Liver (tissue), 9 donors: ENCODE measurements around the gene CORO2A. TPM values are rescaled to one million over a fixed set of nuclear protein-coding genes. Genes with fewer than 3 reads are reported as not detected.

ENCODE experiments used
- DNase-seq: peaks from one replicate; pipeline ENCODE4 v3.0.0-alpha.2; 2017; ENCODE audit warnings: low spot score
- H3K27ac ChIP-seq, 2 donors: one replicate each; pipeline ENCODE4 v1.7.0; 2013; ENCODE audit warnings: inconsistent platforms in 2 of 2, low read length in 2 of 2, control low read depth in 1 of 2, low read depth in 1 of 2, mild to moderate bottlenecking in 1 of 2
- H3K27me3 ChIP-seq, 4 donors: one replicate each; pipeline versions ENCODE4 v1.6.1 to v1.7.0; 2013; ENCODE audit warnings: low read length in 3 of 4, inconsistent platforms in 1 of 4, mild to moderate bottlenecking in 1 of 4, moderate library complexity in 1 of 4; ENCODE audit not compliant: control insufficient read depth in 4 of 4, insufficient read depth in 4 of 4
- H3K36me3 ChIP-seq, 4 donors: one replicate each; pipeline versions ENCODE4 v1.6.1 to v1.7.0; 2013; ENCODE audit warnings: low read length in 3 of 4, mild to moderate bottlenecking in 3 of 4, low read depth in 1 of 4, moderate library complexity in 1 of 4; ENCODE audit not compliant: control insufficient read depth in 4 of 4, insufficient read depth in 3 of 4
- H3K4me1 ChIP-seq, 4 donors: one replicate each; pipeline versions ENCODE4 v1.6.1 to v1.7.0; 2013; ENCODE audit warnings: low read length in 3 of 4, mild to moderate bottlenecking in 3 of 4, moderate library complexity in 1 of 4; ENCODE audit not compliant: control insufficient read depth in 4 of 4, insufficient read depth in 4 of 4
- H3K4me3 ChIP-seq, 3 donors: one replicate each; pipeline versions ENCODE4 v1.6.1 to v1.7.0; 2013; ENCODE audit warnings: low read length in 3 of 3, control low read depth in 1 of 3, low read depth in 1 of 3, mild to moderate bottlenecking in 1 of 3
- H3K9ac ChIP-seq, 2 donors: one replicate each; pipeline ENCODE4 v1.7.0; 2013; ENCODE audit warnings: low read length in 2 of 2, mild to moderate bottlenecking in 2 of 2, moderate library complexity in 2 of 2, control low read depth in 1 of 2, low read depth in 1 of 2
- H3K9me3 ChIP-seq, 4 donors: one replicate each; pipeline versions ENCODE4 v1.6.1 to v1.7.0; 2013; ENCODE audit warnings: low read length in 3 of 4; ENCODE audit not compliant: control insufficient read depth in 4 of 4
- EGR1 ChIP-seq, 2 donors: IDR thresholded peaks; 2 replicates each; pipeline ENCODE4 v1.6.1; 2016 to 2018; ENCODE audit warnings: antibody characterized with exemption in 2 of 2, low read depth in 2 of 2
- FOXA1 ChIP-seq: IDR thresholded peaks from 2 replicates; pipeline ENCODE4 v1.6.1; 2016; ENCODE audit warnings: antibody characterized with exemption
- FOXA2 ChIP-seq: IDR thresholded peaks from 2 replicates; pipeline ENCODE4 v1.6.1; 2016; ENCODE audit warnings: antibody characterized with exemption
- GABPA ChIP-seq, 2 donors: IDR thresholded peaks in 1 of 2; conservative IDR thresholded peaks in 1 of 2; 2 replicates each; pipeline ENCODE4 v1.6.1; 2016; ENCODE audit warnings: antibody characterized with exemption in 2 of 2, mild to moderate bottlenecking in 1 of 2, moderate library complexity in 1 of 2
- HNF4A ChIP-seq, 2 donors: conservative IDR thresholded peaks; 2 replicates each; pipeline ENCODE4 v1.6.1; 2016; ENCODE audit warnings: antibody characterized with exemption in 2 of 2, mild to moderate bottlenecking in 2 of 2
- HNF4G ChIP-seq: IDR thresholded peaks from 2 replicates; pipeline ENCODE4 v1.6.1; 2016; ENCODE audit warnings: antibody characterized with exemption
- JUND ChIP-seq, 2 donors: IDR thresholded peaks; 2 replicates each; pipeline ENCODE4 v1.6.1; 2016; ENCODE audit warnings: antibody characterized with exemption in 2 of 2
- MAX ChIP-seq: IDR thresholded peaks from 2 replicates; pipeline ENCODE4 v1.6.1; 2016; ENCODE audit warnings: antibody characterized with exemption
- NR2F2 ChIP-seq: IDR thresholded peaks from 2 replicates; pipeline ENCODE4 v1.6.1; 2016; ENCODE audit warnings: antibody characterized with exemption
- RAD21 ChIP-seq, 2 donors: IDR thresholded peaks; 2 replicates each; pipeline ENCODE4 v1.6.1; 2016; ENCODE audit warnings: antibody characterized with exemption in 2 of 2, mild to moderate bottlenecking in 2 of 2
- RXRA ChIP-seq, 2 donors: IDR thresholded peaks; 2 replicates each; pipeline ENCODE4 v1.6.1; 2017 to 2018; ENCODE audit warnings: antibody characterized with exemption in 2 of 2, mild to moderate bottlenecking in 1 of 2
- SP1 ChIP-seq: IDR thresholded peaks from 2 replicates; pipeline ENCODE4 v1.6.1; 2018; ENCODE audit warnings: antibody characterized with exemption, mild to moderate bottlenecking
- TAF1 ChIP-seq: conservative IDR thresholded peaks from 2 replicates; pipeline ENCODE4 v1.6.1; 2016; ENCODE audit warnings: antibody characterized with exemption, mild to moderate bottlenecking
- YY1 ChIP-seq: IDR thresholded peaks from 2 replicates; pipeline ENCODE4 v1.6.1; 2016; ENCODE audit warnings: antibody characterized with exemption, mild to moderate bottlenecking
- whole genome bisulfite sequencing: extraction: QIAGEN DNeasy Blood & Tissue Kit; methylation state at CpG from one replicate; pipeline ENCODE4 v1.1.7; 2013; 5-methylcytosine and 5-hydroxymethylcytosine counted together
- polyA plus RNA-seq, 2 donors: library from polyadenylated mRNA; stranded (reverse) in 1 of 2; unstranded in 1 of 2; fragments of 200-250 nt in 1 of 2; fragments of >200 nt in 1 of 2; fragmentation: Nextera tagmentation in 1 of 2; extraction: Ambion mirVana in 1 of 2; gene quantifications; one replicate each; pipeline versions ENCODE4 v1.2.1 to v1.2.3, GENCODE V29; 2013 to 2015
- total RNA-seq, 2 donors: library from RNA; depleted of rRNA; stranded (reverse); fragments of >200 nt; gene quantifications; one replicate each; pipeline ENCODE4 v1.2.3, GENCODE V29; 2014
- TF ChIP-seq, protein P1 (sequence below): IDR thresholded peaks from 2 replicates; pipeline ENCODE4 v1.6.1; 2016; ENCODE audit warnings: antibody characterized with exemption
- TF ChIP-seq, protein P2 (sequence below): fragments of 150-350 bp; IDR thresholded peaks from 2 replicates; pipeline ENCODE4 v1.5.1; 2017; ENCODE audit warnings: improper control_type of control experiment, low read depth, low read length; ENCODE audit not compliant: missing input control
- TF ChIP-seq, protein P3 (sequence below): IDR thresholded peaks from 2 replicates; pipeline ENCODE4 v1.6.1; 2016; ENCODE audit warnings: antibody characterized with exemption, mild to moderate bottlenecking
- donor health status: healthy.
- donor health status: healthy.
- donor health status: healthy.
- donor health status: healthy.
- donor health status: healthy.

The CORO2A gene
- total and polyA plus RNA-seq, 4 donors: 1.2 to 2.8 (median 1.4) TPM

GRCh38 chr9:98094316-98094715 is 98.1 kb downstream of the CORO2A start:
- peaks cover 0 to 5% (median 2%) of the 10 kb centered on the region in 4 donors for H3K4me1 ChIP-seq
- no peak for TF ChIP-seq MAX
- TF ChIP-seq, protein P1, sequence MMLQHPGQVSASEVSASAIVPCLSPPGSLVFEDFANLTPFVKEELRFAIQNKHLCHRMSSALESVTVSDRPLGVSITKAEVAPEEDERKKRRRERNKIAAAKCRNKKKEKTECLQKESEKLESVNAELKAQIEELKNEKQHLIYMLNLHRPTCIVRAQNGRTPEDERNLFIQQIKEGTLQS: no peak
- no peak for TF ChIP-seq HNF4A (conservative IDR thresholded peaks at IDR 0.05)
- no peak for TF ChIP-seq YY1
- no peak for TF ChIP-seq RXRA (IDR thresholded peaks at IDR 0.05)
- peaks cover 9 to 24% (median 12%) of the 10 kb centered on the region in 4 donors for H3K36me3 ChIP-seq

GRCh38 chr9:98092613-98092931 is 99.9 kb downstream of the CORO2A start:
- no peak for DNase-seq
- Histone ChIP-seq H3K27me3 (no peaks in the 10 kb centered on the region), H3K4me3 (no peak overlapping the region), H3K9me3 (no peaks in the 10 kb centered on the region), H3K36me3 (peaks cover 7 to 24% (median 11%) of the 10 kb centered on the region in 4 donors), H3K9ac (no peak overlapping the region), H3K27ac (no peak overlapping the region), H3K4me1 (peaks cover 0 to 5% (median 3%) of the 10 kb centered on the region in 4 donors)
- 90% methylated on average over 11 of the region's 11 CpGs for WGBS
- no peak for TF ChIP-seq RAD21 (IDR thresholded peaks at IDR 0.05)
- TF ChIP-seq TAF1: no peak
- no peak for TF ChIP-seq EGR1 (IDR thresholded peaks at IDR 0.05; ENCODE audit: low read depth in 2 of 2)
- TF ChIP-seq RXRA (IDR thresholded peaks at IDR 0.05): no peak
- TF ChIP-seq NR2F2: no peak
- TF ChIP-seq SP1: no peak
- no peak for TF ChIP-seq YY1
- TF ChIP-seq FOXA2: no peak
- TF ChIP-seq FOXA1: no peak
- TF ChIP-seq GABPA (IDR thresholded peaks at IDR 0.05 in 1 of 2, conservative IDR thresholded peaks at IDR 0.05 in 1 of 2): no peak
- no peak for TF ChIP-seq JUND (IDR thresholded peaks at IDR 0.05)
- no peak for TF ChIP-seq HNF4A (conservative IDR thresholded peaks at IDR 0.05)
- no peak for TF ChIP-seq HNF4G
- TF ChIP-seq, protein P2, sequence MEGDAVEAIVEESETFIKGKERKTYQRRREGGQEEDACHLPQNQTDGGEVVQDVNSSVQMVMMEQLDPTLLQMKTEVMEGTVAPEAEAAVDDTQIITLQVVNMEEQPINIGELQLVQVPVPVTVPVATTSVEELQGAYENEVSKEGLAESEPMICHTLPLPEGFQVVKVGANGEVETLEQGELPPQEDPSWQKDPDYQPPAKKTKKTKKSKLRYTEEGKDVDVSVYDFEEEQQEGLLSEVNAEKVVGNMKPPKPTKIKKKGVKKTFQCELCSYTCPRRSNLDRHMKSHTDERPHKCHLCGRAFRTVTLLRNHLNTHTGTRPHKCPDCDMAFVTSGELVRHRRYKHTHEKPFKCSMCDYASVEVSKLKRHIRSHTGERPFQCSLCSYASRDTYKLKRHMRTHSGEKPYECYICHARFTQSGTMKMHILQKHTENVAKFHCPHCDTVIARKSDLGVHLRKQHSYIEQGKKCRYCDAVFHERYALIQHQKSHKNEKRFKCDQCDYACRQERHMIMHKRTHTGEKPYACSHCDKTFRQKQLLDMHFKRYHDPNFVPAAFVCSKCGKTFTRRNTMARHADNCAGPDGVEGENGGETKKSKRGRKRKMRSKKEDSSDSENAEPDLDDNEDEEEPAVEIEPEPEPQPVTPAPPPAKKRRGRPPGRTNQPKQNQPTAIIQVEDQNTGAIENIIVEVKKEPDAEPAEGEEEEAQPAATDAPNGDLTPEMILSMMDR: no peak
- TF ChIP-seq, protein P3, sequence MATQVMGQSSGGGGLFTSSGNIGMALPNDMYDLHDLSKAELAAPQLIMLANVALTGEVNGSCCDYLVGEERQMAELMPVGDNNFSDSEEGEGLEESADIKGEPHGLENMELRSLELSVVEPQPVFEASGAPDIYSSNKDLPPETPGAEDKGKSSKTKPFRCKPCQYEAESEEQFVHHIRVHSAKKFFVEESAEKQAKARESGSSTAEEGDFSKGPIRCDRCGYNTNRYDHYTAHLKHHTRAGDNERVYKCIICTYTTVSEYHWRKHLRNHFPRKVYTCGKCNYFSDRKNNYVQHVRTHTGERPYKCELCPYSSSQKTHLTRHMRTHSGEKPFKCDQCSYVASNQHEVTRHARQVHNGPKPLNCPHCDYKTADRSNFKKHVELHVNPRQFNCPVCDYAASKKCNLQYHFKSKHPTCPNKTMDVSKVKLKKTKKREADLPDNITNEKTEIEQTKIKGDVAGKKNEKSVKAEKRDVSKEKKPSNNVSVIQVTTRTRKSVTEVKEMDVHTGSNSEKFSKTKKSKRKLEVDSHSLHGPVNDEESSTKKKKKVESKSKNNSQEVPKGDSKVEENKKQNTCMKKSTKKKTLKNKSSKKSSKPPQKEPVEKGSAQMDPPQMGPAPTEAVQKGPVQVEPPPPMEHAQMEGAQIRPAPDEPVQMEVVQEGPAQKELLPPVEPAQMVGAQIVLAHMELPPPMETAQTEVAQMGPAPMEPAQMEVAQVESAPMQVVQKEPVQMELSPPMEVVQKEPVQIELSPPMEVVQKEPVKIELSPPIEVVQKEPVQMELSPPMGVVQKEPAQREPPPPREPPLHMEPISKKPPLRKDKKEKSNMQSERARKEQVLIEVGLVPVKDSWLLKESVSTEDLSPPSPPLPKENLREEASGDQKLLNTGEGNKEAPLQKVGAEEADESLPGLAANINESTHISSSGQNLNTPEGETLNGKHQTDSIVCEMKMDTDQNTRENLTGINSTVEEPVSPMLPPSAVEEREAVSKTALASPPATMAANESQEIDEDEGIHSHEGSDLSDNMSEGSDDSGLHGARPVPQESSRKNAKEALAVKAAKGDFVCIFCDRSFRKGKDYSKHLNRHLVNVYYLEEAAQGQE: no peak

More at GRCh38 chr9:98094316-98094715, 98.1 kb downstream of the CORO2A start:
- no peak for DNase-seq
- H3K9me3 ChIP-seq: no peaks in the 10 kb centered on the region
- no peak overlapping the region for H3K9ac ChIP-seq
- 94% methylated on average over 4 of the region's 4 CpGs for WGBS
- H3K27ac ChIP-seq: no peak overlapping the region
- H3K4me3 ChIP-seq: no peak overlapping the region
- no peaks in the 10 kb centered on the region for H3K27me3 ChIP-seq
